ENCODE measurements around the gene ZBTB4.

DNA sequence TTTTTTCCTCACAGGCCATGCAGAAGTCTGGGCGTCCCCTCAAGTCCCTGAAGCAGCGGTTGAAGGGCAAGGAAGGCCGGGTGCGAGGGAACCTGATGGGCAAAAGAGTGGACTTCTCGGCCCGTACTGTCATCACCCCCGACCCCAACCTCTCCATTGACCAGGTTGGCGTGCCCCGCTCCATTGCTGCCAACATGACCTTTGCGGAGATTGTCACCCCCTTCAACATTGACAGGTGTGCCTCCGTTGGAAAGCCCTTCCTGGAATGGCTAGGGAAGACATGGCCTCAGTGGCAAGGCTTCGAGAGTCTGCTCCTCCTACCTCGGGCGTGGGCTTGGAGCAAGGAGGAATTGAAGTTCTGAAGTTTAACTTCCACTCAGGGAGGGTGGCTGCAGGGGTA, 18.2 kb upstream of the ZBTB4 start:
- TF ChIP-seq, protein P1, sequence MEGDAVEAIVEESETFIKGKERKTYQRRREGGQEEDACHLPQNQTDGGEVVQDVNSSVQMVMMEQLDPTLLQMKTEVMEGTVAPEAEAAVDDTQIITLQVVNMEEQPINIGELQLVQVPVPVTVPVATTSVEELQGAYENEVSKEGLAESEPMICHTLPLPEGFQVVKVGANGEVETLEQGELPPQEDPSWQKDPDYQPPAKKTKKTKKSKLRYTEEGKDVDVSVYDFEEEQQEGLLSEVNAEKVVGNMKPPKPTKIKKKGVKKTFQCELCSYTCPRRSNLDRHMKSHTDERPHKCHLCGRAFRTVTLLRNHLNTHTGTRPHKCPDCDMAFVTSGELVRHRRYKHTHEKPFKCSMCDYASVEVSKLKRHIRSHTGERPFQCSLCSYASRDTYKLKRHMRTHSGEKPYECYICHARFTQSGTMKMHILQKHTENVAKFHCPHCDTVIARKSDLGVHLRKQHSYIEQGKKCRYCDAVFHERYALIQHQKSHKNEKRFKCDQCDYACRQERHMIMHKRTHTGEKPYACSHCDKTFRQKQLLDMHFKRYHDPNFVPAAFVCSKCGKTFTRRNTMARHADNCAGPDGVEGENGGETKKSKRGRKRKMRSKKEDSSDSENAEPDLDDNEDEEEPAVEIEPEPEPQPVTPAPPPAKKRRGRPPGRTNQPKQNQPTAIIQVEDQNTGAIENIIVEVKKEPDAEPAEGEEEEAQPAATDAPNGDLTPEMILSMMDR (conservative IDR thresholded peaks at IDR 0.05; ENCODE audit: low read length): no peak
- no peak for TF ChIP-seq EZH2phosphoT487 (IDR thresholded peaks at IDR 0.05; ENCODE audit: borderline replicate concordance, low read depth, low read length)
